ENCODE data around the gene TTK. TPM values are rescaled to one million over a fixed set of nuclear protein-coding genes. Genes with fewer than 3 reads are reported as not detected.

Gene TTK
- total RNA-seq, 1 donor from 2014 or later, result 0.55 TPM

- intact Hi-C loops (cut with DNase I), result no loop called here
- DNase-seq (no peak), ATAC-seq (no peak)
- Histone ChIP-seq H3K4me1 (no peaks in the 10 kb centered on the region), H3K36me3 (no peaks in the 10 kb centered on the region), H3K27me3 (no peaks in the 10 kb centered on the region), H3K9me3 (peaks cover 5% of the 10 kb centered on the region), H3K27ac (no peak overlapping the region), H3K4me3 (no peak overlapping the region)
- TF ChIP-seq CTCF (IDR thresholded peaks at IDR 0.05), result no peak
Observed at GRCh38 chr6:79971193-79971592, 33.3 kb upstream of the TTK start.

- intact Hi-C loops (cut with DNase I), result no loop called here
- Histone ChIP-seq H3K9me3 (no peaks in the 10 kb centered on the region), H3K4me3 (no peak overlapping the region), H3K4me1 (no peaks in the 10 kb centered on the region), H3K27ac (no peak overlapping the region), H3K36me3 (no peaks in the 10 kb centered on the region), H3K27me3 (no peaks in the 10 kb centered on the region)
- ATAC-seq (no peak), DNase-seq (no peak)
- TF ChIP-seq CTCF (IDR thresholded peaks at IDR 0.05), result no peak
Observed at GRCh38 chr6:79981652-79982051, 22.8 kb upstream of the TTK start.

DNA sequence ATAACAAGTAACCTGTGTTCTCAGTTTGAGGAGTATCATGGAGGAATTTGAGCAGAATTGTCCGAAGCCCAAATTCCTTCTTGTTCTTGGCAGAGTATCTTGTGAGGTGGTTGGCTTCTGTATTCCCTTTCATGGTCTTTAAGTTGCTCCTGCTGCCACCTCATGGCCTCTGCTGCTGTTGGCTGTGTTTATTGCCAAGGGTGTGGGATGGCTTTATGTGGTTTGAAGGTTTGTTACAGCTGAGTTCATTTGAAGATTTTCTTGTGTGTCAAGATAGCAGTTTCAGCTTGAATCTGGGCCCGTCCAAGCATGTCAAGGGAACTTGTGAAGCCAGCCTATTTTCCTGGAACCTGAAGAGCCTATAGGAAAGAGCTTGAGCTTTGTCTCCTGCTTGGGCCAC lies 20.2 kb upstream of the TTK start:
- no peaks in the 10 kb centered on the region for H3K4me1 ChIP-seq

DNA sequence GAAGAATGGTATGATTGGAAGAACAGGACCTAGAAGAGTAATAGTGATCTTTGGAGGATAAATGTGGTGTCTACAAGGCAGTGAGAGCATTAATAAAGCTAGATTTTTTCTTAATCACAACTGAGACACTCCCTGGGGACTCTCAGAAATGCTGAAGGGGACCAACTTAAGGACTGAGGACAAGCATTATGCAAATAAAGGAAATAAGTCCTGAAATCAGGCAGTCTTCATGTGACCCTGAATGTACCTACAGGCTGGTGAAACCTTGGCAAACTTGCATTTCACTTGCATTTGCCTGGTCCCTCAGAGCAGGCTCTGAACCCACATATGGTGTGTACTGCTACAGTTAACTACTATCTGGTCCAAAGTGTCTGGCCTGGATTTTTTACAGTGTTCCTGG lies 19.3 kb upstream of the TTK start:
- TF ChIP-seq CTCF (IDR thresholded peaks at IDR 0.05), result no peak
- Histone ChIP-seq H3K27me3 (no peaks in the 10 kb centered on the region), H3K4me3 (no peak overlapping the region), H3K36me3 (no peaks in the 10 kb centered on the region), H3K27ac (no peak overlapping the region), H3K9me3 (no peaks in the 10 kb centered on the region), H3K4me1 (no peaks in the 10 kb centered on the region)
- intact Hi-C loops (cut with DNase I), result no loop called here
- ATAC-seq, result no peak
- no peak for DNase-seq

More for the DNA sequence above, 20.2 kb upstream of the TTK start:
- TF ChIP-seq CTCF (IDR thresholded peaks at IDR 0.05), result no peak
- intact Hi-C loops (cut with DNase I), result no loop called here
- DNase-seq (no peak), ATAC-seq (no peak)
- no peaks in the 10 kb centered on the region for H3K27me3 ChIP-seq
- H3K36me3 ChIP-seq, result no peaks in the 10 kb centered on the region
- no peak overlapping the region for H3K4me3 ChIP-seq
- no peaks in the 10 kb centered on the region for H3K9me3 ChIP-seq
- no peak overlapping the region for H3K27ac ChIP-seq

GRCh38 chr6:79989641-79990040 lies 14.8 kb upstream of the TTK start:
- TF ChIP-seq CTCF (IDR thresholded peaks at IDR 0.05), result no peak
- no peak overlapping the region for H3K4me3 ChIP-seq
- no peaks in the 10 kb centered on the region for H3K9me3 ChIP-seq
- DNase-seq (no peak), ATAC-seq (no peak)
- H3K27ac ChIP-seq, result no peak overlapping the region
- H3K27me3 ChIP-seq, result no peaks in the 10 kb centered on the region
- no peaks in the 10 kb centered on the region for H3K4me1 ChIP-seq
- H3K36me3 ChIP-seq, result no peaks in the 10 kb centered on the region
- intact Hi-C loops (cut with DNase I), result no loop called here
